Measurements from ENCODE around the gene KDM4F.
A peak's percentile ranks its signal among the peaks of the same experiment; 100 is the strongest.

The KDM4F gene

DNA sequence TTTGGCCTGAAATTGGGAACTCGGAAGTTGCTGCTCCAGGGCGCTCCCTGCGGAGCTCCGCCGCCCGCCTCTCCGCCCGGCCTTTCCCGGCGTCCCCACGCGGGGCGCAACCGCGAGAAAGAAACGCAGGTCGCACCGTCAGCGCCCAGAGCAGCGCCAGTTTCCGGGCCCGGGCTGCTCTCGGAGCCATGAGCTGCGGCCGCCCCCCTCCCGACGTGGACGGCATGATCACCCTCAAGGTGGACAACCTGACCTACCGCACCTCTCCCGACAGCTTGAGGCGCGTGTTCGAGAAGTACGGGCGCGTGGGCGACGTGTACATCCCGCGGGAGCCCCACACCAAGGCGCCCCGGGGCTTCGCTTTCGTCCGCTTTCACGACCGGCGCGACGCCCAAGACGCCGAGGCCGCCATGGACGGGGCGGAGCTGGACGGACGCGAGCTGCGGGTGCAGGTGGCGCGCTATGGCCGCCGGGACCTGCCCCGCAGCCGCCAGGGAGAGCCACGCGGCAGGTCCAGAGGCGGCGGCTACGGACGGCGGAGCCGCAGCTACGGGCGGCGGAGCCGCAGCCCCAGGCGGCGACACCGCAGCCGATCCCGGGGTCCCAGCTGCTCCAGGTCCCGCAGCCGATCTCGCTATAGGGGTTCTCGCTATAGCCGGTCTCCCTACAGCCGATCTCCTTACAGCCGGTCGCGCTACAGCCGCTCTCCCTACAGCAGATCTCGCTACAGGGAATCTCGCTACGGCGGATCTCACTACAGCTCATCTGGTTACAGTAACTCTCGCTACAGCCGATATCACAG lies 18.0 kb downstream of the KDM4F start:
- Histone ChIP-seq H3K4me1 (ENCODE audit: control insufficient read depth in 1 of 2, insufficient read depth in 1 of 2, low read depth in 1 of 2, low read length in 1 of 2) (peaks cover 10 to 12% of the 10 kb centered on the region in 2 experiments), H3K36me3 (no peaks in the 10 kb centered on the region), H3K4me3 (ENCODE audit: low read depth in 1 of 2, low read length in 1 of 2) (peak overlapping the region; percentile 48 to 70)

DNA sequence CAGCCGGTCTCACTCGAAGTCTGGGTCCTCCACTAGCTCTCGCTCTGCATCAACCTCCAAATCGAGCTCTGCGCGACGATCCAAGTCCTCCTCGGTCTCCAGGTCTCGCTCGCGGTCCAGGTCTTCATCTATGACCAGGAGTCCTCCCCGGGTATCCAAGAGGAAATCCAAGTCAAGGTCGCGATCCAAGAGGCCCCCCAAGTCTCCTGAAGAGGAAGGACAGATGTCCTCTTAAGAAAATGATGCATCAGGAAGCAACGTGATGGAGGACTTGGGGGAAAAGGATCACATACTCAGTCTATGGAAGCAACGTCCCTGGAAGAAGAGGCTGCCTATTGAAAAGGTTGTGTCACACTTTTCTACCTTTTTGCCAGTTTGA lies 18.6 kb downstream of the KDM4F start:
- Histone ChIP-seq H3K9me3 (no peaks in the 10 kb centered on the region), H3K27me3 (peaks cover 58% of the 10 kb centered on the region), H3K36me3 (no peaks in the 10 kb centered on the region), H3K4me1 (ENCODE audit: control insufficient read depth in 1 of 2, insufficient read depth in 1 of 2, low read depth in 1 of 2, low read length in 1 of 2) (peaks cover 10 to 12% of the 10 kb centered on the region in 2 experiments), H3K27ac (no peak overlapping the region), H3K4me3 (ENCODE audit: low read depth in 1 of 2, low read length in 1 of 2) (peak overlapping the region; percentile 48 to 70)
- TF ChIP-seq CTCF (IDR thresholded peaks at IDR 0.05): no peak

More for the DNA sequence above, 18.0 kb downstream of the KDM4F start:
- Histone ChIP-seq H3K27ac (no peak overlapping the region), H3K27me3 (peaks cover 61% of the 10 kb centered on the region), H3K9me3 (no peaks in the 10 kb centered on the region)
- no peak for TF ChIP-seq CTCF (IDR thresholded peaks at IDR 0.05)

GRCh38 chr11:95068549-95068948 lies 19.3 kb downstream of the KDM4F start:
- no peaks in the 10 kb centered on the region for H3K9me3 ChIP-seq
- H3K27ac ChIP-seq: no peak overlapping the region
- H3K27me3 ChIP-seq: peaks cover 52% of the 10 kb centered on the region
- H3K36me3 ChIP-seq: no peaks in the 10 kb centered on the region
- no peak overlapping the region for H3K4me3 ChIP-seq (ENCODE audit: low read depth in 1 of 2, low read length in 1 of 2)
- TF ChIP-seq CTCF (IDR thresholded peaks at IDR 0.05): no peak
- H3K4me1 ChIP-seq (ENCODE audit: control insufficient read depth in 1 of 2, insufficient read depth in 1 of 2, low read depth in 1 of 2, low read length in 1 of 2): peaks cover 10 to 12% of the 10 kb centered on the region in 2 experiments

DNA sequence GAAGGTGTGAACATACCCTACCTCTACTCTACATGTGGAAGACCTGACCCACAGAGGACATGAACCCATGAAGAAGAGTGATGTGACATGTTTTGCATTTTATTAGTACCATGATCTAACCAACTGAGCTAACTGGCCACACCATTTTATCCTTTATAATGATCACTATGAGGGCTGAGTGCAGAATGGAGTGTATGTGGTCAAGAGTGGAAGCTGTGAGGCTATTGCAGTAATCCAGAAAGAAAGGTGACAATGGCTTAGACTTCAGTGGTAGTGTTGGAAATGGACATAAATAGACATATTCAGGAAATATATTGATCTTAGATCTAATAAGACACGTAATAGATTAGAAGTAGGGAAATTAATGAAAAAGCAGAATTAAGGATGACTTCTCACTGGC lies 21.2 kb downstream of the KDM4F start:
- Histone ChIP-seq H3K9me3 (no peaks in the 10 kb centered on the region), H3K4me1 (ENCODE audit: control insufficient read depth in 1 of 2, insufficient read depth in 1 of 2, low read depth in 1 of 2, low read length in 1 of 2) (peaks cover 10 to 12% of the 10 kb centered on the region in 2 experiments), H3K36me3 (no peaks in the 10 kb centered on the region), H3K27ac (no peak overlapping the region), H3K4me3 (ENCODE audit: low read depth in 1 of 2, low read length in 1 of 2) (no peak overlapping the region), H3K27me3 (peaks cover 52% of the 10 kb centered on the region)
- no peak for TF ChIP-seq CTCF (IDR thresholded peaks at IDR 0.05)

DNA sequence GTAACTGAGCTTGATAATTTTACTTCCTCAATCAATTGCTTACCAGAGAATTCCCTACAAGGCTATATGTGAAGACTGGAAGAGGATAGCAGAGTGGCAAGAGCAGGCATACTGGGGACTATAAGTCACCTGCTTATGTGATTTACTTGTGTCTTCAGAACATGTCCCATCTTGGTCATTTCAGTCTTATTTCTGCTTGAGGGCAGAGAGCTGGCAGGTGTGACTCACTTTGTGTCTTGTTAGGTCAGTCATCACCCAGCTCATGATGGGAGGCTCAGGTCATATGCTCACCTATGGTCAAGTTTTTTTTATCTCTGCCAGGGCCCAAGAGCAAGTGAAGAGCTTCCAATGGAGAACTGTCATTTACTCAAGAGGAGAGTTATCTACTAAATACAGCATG lies 23.7 kb downstream of the KDM4F start:
- no peak for TF ChIP-seq CTCF (IDR thresholded peaks at IDR 0.05)
- peaks cover 48% of the 10 kb centered on the region for H3K27me3 ChIP-seq
- H3K9me3 ChIP-seq: no peaks in the 10 kb centered on the region
- H3K27ac ChIP-seq: no peak overlapping the region
- H3K4me3 ChIP-seq (ENCODE audit: low read depth in 1 of 2, low read length in 1 of 2): no peak overlapping the region
- no peaks in the 10 kb centered on the region for H3K36me3 ChIP-seq
- peaks cover 4 to 8% of the 10 kb centered on the region in 2 experiments for H3K4me1 ChIP-seq (ENCODE audit: control insufficient read depth in 1 of 2, insufficient read depth in 1 of 2, low read depth in 1 of 2, low read length in 1 of 2)
